ENCODE results near the gene MDFI.
"Not testable (repeated sequence)": the region's sequence is repeated elsewhere in the genome, so short reads cannot be mapped to it uniquely, and the experiment has no call there.

Gene MDFI

DNA sequence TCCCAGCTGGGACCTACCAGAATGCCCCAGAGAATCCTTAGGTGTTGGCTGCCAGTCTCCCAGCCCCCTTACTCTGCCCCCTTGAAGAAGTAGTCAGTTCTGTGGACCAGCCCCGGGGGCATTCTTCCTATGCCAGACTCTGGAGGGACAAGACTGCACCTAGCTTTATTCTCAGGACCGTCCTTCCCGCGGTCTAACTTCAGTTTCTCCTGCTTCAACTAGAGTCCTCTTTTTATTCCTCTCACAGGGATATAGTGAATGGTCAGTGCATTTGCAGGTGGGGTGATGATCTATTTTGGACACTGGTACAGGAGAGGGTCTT is 35.9 kb upstream of the MDFI start:
- no peak for DNase-seq (ENCODE audit: extremely low read depth in 1 of 2, low read depth in 1 of 2)

DNA sequence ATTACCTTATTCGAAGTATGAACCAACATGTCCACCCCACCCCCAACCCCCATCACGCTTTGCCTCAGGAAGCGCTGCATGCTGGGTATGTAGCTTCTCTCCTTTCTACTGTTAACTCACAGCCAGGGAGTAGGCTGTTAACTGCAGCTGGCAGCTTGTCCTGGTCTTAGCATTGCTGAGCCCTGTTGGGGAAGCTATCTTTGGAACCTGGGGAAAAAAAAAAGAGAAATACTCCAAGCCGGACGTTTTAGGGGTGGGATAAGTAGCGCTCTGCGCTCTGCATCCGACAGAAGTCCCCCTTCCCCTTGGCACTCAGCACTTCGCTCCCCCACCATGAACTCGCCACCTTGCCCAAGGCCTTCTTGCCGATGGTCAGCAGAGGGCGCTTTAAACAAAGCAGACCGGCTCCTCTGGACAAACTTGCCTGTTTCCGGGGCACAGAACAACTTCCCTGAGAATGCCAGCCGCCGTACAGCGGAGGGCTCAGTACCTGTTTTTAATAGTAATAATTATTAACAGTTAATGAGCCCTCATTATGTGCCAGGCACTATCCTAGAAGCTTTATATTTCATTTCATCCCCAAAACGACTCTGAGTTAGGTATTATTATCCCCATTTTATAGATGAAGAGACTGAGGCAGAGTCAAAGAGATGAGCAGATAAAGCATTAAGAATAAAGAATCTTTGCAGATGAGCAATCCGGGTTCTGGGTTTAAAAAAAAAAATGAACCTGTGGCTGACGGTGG is 35.2 kb upstream of the MDFI start:
- peak; percentile 38 to 53 for DNase-seq (ENCODE audit: extremely low read depth in 1 of 2, low read depth in 1 of 2)

DNA sequence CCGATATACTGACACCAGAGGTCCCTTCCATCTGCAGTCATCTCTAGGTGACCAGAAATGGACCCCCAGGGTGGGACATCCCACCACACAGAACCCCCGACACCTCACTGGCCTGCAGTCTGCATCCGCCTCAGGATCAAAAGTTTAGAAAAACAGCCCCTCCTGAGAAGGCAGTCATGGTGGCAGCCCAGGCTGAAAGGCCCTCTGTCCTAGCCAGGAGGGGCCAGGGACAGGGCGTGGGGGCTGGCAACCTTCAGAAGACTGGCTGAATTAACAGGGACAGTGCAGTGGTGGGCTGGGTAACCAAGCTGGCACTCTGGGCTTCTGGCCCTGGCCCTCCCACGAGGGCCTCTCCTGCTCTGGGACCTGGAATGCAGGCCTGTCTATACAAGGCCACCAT is 34.3 kb upstream of the MDFI start:
- DNase-seq (ENCODE audit: extremely low read depth in 1 of 2, low read depth in 1 of 2) = no peak

GRCh38 chr6:41605649-41606048 is 32.6 kb upstream of the MDFI start:
- no peak for DNase-seq (ENCODE audit: extremely low read depth in 1 of 2, low read depth in 1 of 2)

GRCh38 chr6:41607036-41607435 is 31.2 kb upstream of the MDFI start:
- no peak for DNase-seq (ENCODE audit: extremely low read depth in 1 of 2, low read depth in 1 of 2)

DNA sequence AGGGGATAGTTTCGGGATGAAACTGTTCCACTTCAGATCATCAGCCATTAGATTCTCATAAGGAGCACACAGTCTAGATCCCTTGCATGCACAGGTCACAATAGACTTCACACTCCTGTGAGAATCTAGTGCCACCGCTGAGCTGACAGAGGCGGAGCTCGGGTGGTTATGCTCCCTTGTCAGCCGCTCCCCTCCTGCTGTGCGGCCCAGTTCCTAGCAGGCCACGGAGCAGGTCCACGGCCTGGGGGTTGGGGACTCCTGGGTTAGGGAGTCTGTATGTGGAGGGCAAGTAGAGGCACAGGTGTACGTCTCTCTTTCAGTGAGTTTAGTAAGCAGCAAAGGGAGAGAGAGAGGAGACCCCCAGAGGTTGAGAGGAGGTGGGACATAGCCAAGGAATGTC is 30.5 kb upstream of the MDFI start:
- no peak for DNase-seq (ENCODE audit: extremely low read depth in 1 of 2, low read depth in 1 of 2)

GRCh38 chr6:41608443-41609151 is 29.7 kb upstream of the MDFI start:
- no peak for DNase-seq (ENCODE audit: extremely low read depth in 1 of 2, low read depth in 1 of 2)

DNA sequence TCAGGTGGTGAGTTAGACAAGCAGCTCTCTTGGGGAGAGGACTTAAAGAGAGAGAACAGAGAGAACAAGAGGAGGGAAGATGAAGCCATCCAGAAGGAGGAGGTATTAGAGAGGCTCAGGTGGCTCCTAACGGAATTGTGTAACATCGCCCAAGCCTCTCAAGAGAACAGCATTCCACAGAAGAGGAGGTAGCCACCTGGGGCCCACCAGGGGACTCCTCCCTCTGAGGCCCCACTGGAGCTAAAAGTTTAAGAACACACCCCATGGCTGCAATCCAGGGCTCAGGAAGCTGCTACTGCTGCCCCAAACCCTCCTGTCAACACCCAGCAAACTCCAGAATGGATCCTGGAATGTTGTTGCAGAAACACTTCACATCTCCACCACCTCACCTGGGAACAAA is 23.6 kb upstream of the MDFI start:
- no peak for DNase-seq (ENCODE audit: extremely low read depth in 1 of 2, low read depth in 1 of 2)

DNA sequence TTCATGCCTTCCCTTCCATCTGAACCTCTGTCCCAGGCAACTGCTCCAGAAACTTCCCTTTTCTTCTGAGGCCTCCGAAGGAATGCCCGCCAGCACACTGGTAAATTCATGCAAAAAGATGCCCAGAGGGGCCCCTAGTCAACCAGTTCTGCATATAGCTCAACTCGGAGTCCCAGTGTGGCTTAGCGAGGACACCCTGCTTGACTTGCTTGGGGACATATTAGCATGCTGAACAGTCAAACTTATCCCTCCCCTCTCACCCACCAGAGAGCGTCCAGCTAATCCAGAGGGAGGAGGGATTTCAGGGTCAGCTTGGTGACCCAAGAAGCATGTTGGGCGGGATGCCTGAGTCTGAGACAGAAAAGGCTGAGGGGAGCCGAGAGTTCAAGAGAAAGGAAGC is 23.0 kb upstream of the MDFI start:
- DNase-seq (ENCODE audit: extremely low read depth in 1 of 2, low read depth in 1 of 2) = no peak

DNA sequence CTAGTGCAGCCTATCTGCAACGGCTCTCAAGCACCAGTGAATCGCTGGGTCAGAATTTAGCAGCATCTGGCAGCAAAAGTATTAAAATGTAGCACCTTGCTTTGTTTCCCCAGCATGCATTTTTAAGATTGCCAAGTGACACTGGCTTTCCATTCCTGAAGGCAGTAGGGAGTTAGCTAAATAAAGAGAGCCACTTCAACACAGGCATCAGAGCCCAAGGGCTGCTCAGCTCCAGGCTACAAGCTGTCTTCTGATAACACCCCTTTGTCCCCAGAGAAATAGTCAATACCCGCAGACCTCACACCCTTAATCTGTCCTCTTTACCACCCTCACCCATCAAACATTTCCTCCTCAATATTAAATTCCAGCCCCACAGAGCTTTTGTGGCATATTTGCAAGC is 19.7 kb upstream of the MDFI start:
- DNase-seq (ENCODE audit: extremely low read depth in 1 of 2, low read depth in 1 of 2) = no peak

GRCh38 chr6:41619193-41619592 is 19.1 kb upstream of the MDFI start:
- DNase-seq (ENCODE audit: extremely low read depth in 1 of 2, low read depth in 1 of 2) = not testable (repeated sequence)

DNA sequence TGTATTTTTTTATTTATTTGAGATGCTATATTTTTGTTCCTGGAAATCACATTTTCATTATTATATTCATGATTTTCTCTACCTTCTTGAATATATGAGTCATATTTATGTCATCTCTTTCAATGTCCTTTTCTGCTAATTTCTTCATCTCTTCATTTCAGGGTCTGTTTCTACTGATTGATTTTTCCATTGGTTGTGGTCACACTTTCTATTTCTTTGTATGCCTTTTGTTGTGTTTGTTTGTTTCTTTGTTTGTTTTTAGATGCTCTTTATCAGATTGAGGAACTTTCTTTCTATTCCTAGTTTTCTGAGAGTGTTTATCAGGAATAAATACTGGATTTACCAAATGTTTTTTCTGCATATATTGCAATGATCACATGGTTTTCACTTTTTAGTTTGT is 16.9 kb upstream of the MDFI start:
- DNase-seq (ENCODE audit: extremely low read depth in 1 of 2, low read depth in 1 of 2) = no peak

DNA sequence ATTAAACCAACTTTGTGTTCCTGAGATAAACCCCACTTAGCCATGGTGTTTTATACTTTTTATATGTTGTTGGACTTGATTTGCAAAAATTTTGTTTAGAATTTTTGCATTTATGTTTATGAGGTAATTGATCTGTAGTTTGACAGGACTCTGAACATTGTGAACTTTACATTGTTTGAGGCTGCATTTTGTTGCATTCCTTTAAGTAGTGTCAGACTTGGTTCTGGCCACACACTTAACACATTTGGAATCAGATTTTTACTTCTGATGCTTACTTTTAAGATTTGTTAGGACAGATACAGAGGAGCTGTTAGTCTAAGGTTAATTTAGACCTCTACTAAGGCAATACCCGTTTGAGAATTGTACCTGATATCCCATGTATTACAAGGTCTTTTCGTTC is 16.5 kb upstream of the MDFI start:
- no peak for DNase-seq (ENCODE audit: extremely low read depth in 1 of 2, low read depth in 1 of 2)

DNA sequence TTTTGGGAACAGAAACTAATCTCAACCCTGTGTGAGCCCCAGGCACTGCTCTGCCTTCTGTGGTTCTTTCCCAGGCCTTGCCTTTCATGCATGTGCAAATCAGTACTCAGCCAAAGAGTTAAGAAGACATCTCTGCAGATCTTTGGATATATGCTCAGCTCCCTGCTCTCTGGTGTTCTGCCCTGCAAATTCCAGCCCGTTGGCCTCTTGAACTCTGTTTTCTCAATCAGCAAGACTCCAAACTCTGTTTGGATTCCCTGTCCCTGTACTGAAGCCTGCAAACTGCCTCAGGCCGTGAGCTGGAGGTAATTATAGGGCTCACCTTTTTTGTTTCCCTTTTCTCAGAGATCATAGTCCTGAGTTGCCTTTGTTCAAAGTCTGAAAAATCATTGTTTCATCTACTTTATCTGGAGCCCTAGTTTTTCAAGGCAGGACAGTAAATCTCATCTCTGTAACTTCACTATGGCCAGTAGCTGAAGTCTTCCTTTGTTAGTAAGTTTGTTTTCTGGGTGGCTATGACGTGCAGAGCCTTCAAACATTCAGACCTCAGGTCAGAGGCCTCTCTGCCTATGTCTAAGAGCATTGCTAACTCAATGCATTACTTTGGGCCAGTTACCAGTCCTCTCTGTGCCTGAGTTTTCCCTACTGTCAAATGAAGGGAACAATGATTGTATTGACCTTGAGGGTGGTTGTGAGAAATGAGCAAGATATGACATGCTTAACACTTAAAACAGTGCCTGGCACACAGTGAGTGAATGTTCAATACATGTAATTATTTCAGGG is 15.9 kb upstream of the MDFI start:
- no peak for DNase-seq (ENCODE audit: extremely low read depth in 1 of 2, low read depth in 1 of 2)

GRCh38 chr6:41623330-41623729 is 14.9 kb upstream of the MDFI start:
- DNase-seq (ENCODE audit: extremely low read depth in 1 of 2, low read depth in 1 of 2) = no peak

DNA sequence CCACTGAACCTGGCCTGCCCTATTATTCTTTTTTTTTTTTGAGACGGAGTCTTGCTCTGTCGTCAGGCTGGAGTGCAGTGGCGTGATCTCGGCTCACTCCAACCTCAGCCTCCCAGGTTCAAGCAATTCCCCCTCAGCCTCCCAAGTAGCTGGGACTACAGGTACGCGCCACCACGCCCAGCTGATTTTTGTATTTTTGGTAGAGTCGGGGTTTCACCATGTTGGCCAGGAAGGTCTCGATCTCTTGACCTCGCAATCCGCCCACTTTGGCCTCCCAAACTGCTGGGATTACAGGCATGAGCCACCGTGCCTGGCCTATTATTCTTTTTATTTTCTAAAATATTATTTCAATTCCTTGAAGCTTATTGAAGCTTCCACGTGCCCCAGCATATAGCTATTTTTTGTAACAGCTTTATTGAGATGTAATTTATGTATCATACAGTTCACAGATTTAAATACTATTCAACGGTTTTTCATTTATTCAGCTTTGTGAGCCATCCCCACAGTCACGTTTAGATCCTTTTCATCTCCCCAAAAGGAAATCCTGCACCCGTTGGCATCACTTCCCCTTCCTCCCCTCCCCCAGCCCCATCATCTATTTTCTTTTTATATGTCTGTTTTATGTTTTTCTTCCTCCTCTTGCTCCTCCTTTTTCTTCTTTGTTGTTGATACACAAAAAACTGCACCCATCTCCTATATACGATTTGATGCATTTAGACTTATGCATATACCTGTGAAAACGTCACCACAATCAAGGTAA is 13.5 kb upstream of the MDFI start:
- no peak for DNase-seq (ENCODE audit: extremely low read depth in 1 of 2, low read depth in 1 of 2)

DNA sequence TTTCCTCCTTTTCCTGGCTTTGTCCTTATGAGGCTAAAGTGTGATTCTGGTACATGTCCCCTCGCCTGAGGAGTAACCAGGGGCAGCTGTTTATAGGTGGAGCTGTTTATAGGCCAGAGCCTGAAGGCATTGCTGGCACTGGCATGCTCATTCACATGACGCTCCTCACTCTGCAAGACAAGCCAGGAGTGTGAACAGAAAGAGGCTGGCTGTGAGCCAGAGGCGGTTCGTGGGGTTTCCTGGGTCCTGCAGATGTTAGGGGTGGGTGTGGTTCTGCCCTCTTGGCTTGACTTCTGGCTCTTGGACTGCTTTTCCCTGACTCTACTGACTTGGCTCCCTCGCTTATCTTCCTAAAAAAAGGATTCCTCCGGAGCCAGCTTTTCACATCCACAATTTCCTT is 12.8 kb upstream of the MDFI start:
- DNase-seq (ENCODE audit: extremely low read depth in 1 of 2, low read depth in 1 of 2) = no peak

DNA sequence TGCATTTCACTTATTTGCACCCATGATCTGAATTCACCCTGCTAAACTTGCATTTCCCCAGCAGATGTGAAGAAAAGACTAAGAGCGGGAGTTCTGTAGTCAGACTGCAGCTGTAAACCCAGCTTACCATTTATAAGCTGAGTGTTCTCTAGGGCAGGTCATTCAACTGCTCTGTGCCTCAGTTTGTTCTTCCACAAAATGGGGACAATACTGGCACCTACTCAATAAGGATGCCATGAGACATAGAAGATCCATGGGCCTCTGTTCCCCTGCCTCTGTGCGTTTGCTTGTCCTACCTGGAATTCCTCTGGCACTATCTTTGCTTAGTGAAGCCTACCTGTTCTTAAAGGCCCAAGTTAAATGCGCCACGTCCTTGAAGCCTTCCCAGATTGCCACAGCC is 12.2 kb upstream of the MDFI start:
- no peak for DNase-seq (ENCODE audit: extremely low read depth in 1 of 2, low read depth in 1 of 2)

DNA sequence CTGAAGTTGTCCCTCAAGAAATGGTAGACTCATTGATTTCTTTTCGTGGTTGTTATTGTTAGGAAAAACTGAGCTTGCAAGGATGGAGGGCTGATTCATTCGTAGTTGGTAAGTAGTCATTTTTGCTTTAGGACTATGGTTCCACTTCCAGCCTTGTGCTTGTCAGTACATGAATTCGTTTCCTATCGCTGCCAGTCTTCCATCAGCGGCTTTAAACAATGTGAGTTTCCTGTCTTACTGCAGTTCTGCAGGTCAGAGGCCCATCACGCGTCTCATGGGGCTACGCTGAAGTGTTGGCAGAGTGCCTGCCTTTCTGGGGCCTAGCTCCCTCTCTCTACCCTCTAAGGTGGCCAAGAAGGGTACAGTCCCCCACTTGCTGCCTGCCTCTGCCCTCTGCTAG is 11.4 kb upstream of the MDFI start:
- no peak for DNase-seq (ENCODE audit: extremely low read depth in 1 of 2, low read depth in 1 of 2)

DNA sequence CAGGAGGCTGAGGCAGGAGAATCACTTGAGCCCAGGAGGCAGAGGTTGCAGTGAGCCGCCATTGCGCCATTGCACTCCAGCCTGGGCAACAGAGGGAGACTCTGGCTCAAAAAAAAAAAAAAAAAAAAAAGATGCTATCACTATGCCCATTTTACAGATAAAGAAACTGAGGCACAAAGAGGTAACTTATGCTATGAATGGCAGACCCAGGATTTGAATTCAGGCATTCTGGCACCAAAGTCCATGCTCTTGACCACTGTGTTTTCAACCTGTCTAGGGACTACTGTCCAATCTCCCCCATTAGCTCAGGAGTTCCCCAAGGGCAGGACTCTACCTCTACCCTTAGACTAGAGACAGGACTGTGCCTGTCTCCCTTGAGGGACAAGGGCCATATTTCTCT is 9.1 kb upstream of the MDFI start:
- no peak for DNase-seq (ENCODE audit: extremely low read depth in 1 of 2, low read depth in 1 of 2)

GRCh38 chr6:41630069-41630468 is 8.2 kb upstream of the MDFI start:
- DNase-seq (ENCODE audit: extremely low read depth in 1 of 2, low read depth in 1 of 2) = no peak
